Vagina (tissue), 2 donors: ENCODE data around the gene DNAJA3. TPM values are rescaled to one million over a fixed set of nuclear protein-coding genes. Genes with fewer than 3 reads are reported as not detected.

ENCODE experiments used
- DNase-seq, 2 donors: peaks; one replicate each; pipeline ENCODE4 v3.0.0-alpha.2; 2017; ENCODE audit errors: extremely low spot score in 2 of 2
- H3K27ac ChIP-seq: fragments of 200-600 bp; sonication (generic); one replicate; pipeline ENCODE4 v1.5.1; 2019
- H3K27me3 ChIP-seq: fragments of 200-600 bp; sonication (generic); one replicate; pipeline ENCODE4 v1.5.1; 2019
- H3K36me3 ChIP-seq, 2 donors: fragments of 200-600 bp; sonication (generic); one replicate each; pipeline ENCODE4 v1.5.1; 2017 to 2019
- H3K4me1 ChIP-seq: fragments of 200-600 bp; sonication (generic); one replicate; pipeline ENCODE4 v1.5.1; 2019
- H3K4me3 ChIP-seq, 2 donors: fragments of 200-600 bp; sonication (generic); 1 replicate in 1 of 2; 2 replicates in 1 of 2; pipeline ENCODE4 v1.5.1; 2016 to 2019
- H3K9me3 ChIP-seq: fragments of 200-600 bp; sonication (generic); one replicate; pipeline ENCODE4 v1.5.1; 2019
- POLR2A ChIP-seq, 2 donors: fragments of 450-650 bp; IDR thresholded peaks; one replicate each; pipeline ENCODE4 v1.6.1; 2017; ENCODE audit warnings: antibody characterized with exemption in 2 of 2, mild to moderate bottlenecking in 2 of 2, moderate library complexity in 2 of 2
- POLR2AphosphoS5 ChIP-seq, 2 donors: sonication (generic); formaldehyde crosslinking; IDR thresholded peaks; one replicate each; pipeline ENCODE4 v1.9.0; 2017; ENCODE audit warnings: antibody characterized with exemption in 2 of 2, mild to moderate bottlenecking in 2 of 2, low read depth in 1 of 2; ENCODE audit not compliant: insufficient read depth in 1 of 2
- intact Hi-C: fragments of 100-400 bp; cut with DNase I; formaldehyde crosslinking; loops from one replicate; pipeline ENCODE4 v1.15.1; 2023
- small RNA-seq: library from RNA; depleted of rRNA; stranded (forward); fragments of <200 nt; gene quantifications from one replicate; pipeline ENCODE3, GENCODE V24; 2016
- total RNA-seq: library from RNA; depleted of rRNA; stranded (reverse); fragments of >200 nt; gene quantifications from one replicate; pipeline ENCODE4 v1.2.3, GENCODE V29; 2016
- TF ChIP-seq, protein P1 (sequence below), 3 experiments: fragments of 450-650 bp in 2 of 3; fragments of 200-600 bp in 1 of 3; sonication (generic) in 1 of 3; IDR thresholded peaks; one replicate each; pipeline ENCODE4 v1.5.1; 2017 to 2019; ENCODE audit warnings: antibody characterized with exemption in 3 of 3, mild to moderate bottlenecking in 2 of 3, moderate library complexity in 2 of 3

The DNAJA3 gene
- total RNA-seq, 1 donor from 2014 or later, result 33.6 TPM

DNA sequence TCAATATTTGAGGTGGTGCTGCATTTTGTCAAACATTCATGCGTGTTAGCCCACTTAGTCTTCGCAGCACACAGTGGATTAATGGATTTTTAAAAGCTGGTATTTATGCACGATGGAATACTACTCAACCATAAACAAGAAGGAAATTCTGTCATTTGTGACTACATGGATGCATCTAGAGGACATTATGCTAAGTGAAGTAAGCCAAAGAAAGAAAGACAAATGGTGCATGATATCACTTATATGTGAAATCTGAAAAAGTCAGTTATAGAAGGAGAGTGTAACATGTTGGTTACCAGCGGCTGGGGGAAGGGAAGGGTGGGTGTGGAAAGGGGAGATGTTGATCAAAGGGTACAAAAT, 73.5 kb downstream of the DNAJA3 start:
- no peak overlapping the region for H3K27ac ChIP-seq
- DNase-seq, result no peak
- no peaks in the 10 kb centered on the region for H3K9me3 ChIP-seq
- H3K4me1 ChIP-seq, result peaks cover 74% of the 10 kb centered on the region
- no peaks in the 10 kb centered on the region for H3K27me3 ChIP-seq
- TF ChIP-seq, protein P1, sequence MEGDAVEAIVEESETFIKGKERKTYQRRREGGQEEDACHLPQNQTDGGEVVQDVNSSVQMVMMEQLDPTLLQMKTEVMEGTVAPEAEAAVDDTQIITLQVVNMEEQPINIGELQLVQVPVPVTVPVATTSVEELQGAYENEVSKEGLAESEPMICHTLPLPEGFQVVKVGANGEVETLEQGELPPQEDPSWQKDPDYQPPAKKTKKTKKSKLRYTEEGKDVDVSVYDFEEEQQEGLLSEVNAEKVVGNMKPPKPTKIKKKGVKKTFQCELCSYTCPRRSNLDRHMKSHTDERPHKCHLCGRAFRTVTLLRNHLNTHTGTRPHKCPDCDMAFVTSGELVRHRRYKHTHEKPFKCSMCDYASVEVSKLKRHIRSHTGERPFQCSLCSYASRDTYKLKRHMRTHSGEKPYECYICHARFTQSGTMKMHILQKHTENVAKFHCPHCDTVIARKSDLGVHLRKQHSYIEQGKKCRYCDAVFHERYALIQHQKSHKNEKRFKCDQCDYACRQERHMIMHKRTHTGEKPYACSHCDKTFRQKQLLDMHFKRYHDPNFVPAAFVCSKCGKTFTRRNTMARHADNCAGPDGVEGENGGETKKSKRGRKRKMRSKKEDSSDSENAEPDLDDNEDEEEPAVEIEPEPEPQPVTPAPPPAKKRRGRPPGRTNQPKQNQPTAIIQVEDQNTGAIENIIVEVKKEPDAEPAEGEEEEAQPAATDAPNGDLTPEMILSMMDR (IDR thresholded peaks at IDR 0.05), result no peak
- TF ChIP-seq POLR2AphosphoS5 (IDR thresholded peaks at IDR 0.05; ENCODE audit: insufficient read depth in 1 of 2, low read depth in 1 of 2) (no peak), POLR2A (IDR thresholded peaks at IDR 0.05) (no peak)
- no peak overlapping the region for H3K4me3 ChIP-seq
- no peaks in the 10 kb centered on the region for H3K36me3 ChIP-seq
- intact Hi-C loops, result no loop called here

GRCh38 chr16:4500272-4500671, 74.6 kb downstream of the DNAJA3 start:
- Histone ChIP-seq H3K9me3 (no peaks in the 10 kb centered on the region), H3K27me3 (no peaks in the 10 kb centered on the region), H3K27ac (peak overlapping the region; percentile 76), H3K4me1 (peaks cover 65% of the 10 kb centered on the region), H3K4me3 (peak overlapping the region; percentile 29), H3K36me3 (no peaks in the 10 kb centered on the region)
- DNase-seq, result no peak
- intact Hi-C loops, result loop anchor here (10.0 kb wide), 1 partner anchor 55 kb away; the partner anchor contains the start of gene C16orf96
- peak in 1 of 2 donors; percentile 29 for TF ChIP-seq POLR2AphosphoS5 (IDR thresholded peaks at IDR 0.05; ENCODE audit: insufficient read depth in 1 of 2, low read depth in 1 of 2)
- TF ChIP-seq, protein P1 (IDR thresholded peaks at IDR 0.05), result no peak

GRCh38 chr16:4501071-4501478, 75.4 kb downstream of the DNAJA3 start:
- TF ChIP-seq POLR2A (IDR thresholded peaks at IDR 0.05), result no peak
- TF ChIP-seq POLR2AphosphoS5 (IDR thresholded peaks at IDR 0.05; ENCODE audit: insufficient read depth in 1 of 2, low read depth in 1 of 2), result peak in 1 of 2 donors; percentile 62
- intact Hi-C loops, result loop anchor here (10.0 kb wide), 1 partner anchor 54 kb away; the partner anchor contains the start of gene C16orf96
- H3K4me3 ChIP-seq, result peak overlapping the region; percentile 29
- peaks cover 63% of the 10 kb centered on the region for H3K4me1 ChIP-seq
- DNase-seq, result no peak
- peak overlapping the region; percentile 76 for H3K27ac ChIP-seq
- no peaks in the 10 kb centered on the region for H3K36me3 ChIP-seq
- no peaks in the 10 kb centered on the region for H3K27me3 ChIP-seq
- no peaks in the 10 kb centered on the region for H3K9me3 ChIP-seq

GRCh38 chr16:4505356-4506147, 79.9 kb downstream of the DNAJA3 start:
- Histone ChIP-seq H3K27ac (peak overlapping the region; percentile 24), H3K4me3 (no peak overlapping the region), H3K9me3 (no peaks in the 10 kb centered on the region), H3K36me3 (peaks cover 0 to 27% of the 10 kb centered on the region in 2 donors), H3K4me1 (peaks cover 37% of the 10 kb centered on the region), H3K27me3 (no peaks in the 10 kb centered on the region)
- no peak for DNase-seq
- intact Hi-C loops, result loop anchor here (10.0 kb wide), 1 partner anchor 49 kb away; the partner anchor contains the start of gene C16orf96
- TF ChIP-seq, protein P1 (IDR thresholded peaks at IDR 0.05), result no peak
- no peak for TF ChIP-seq POLR2A (IDR thresholded peaks at IDR 0.05)
- peak in 1 of 2 donors; percentile 42 for TF ChIP-seq POLR2AphosphoS5 (IDR thresholded peaks at IDR 0.05; ENCODE audit: insufficient read depth in 1 of 2, low read depth in 1 of 2)

Small RNAs within 50 kb of the gene (small RNA-seq; reads per million reads assigned to genes)
- gene AC012676.2, result not detected

Other genes starting within 250 kb of the DNAJA3 start
- 1.5 TPM for gene SRL, start 183.8 kb upstream of the DNAJA3 start, total RNA-seq
- 6.9 TPM for gene TFAP4, start 152.8 kb upstream of the DNAJA3 start, total RNA-seq
- gene GLIS2, start 109.8 kb upstream of the DNAJA3 start, total RNA-seq, result 6.9 TPM
- gene PAM16, start 74.5 kb upstream of the DNAJA3 start, total RNA-seq, result 76.1 TPM
- 37.6 TPM for gene VASN, start 54.0 kb upstream of the DNAJA3 start, total RNA-seq
- 30.9 TPM for gene CORO7, start 9.3 kb upstream of the DNAJA3 start, total RNA-seq
- gene NMRAL1, start 48.8 kb downstream of the DNAJA3 start, total RNA-seq, result 35.6 TPM
- gene HMOX2, start 50.5 kb downstream of the DNAJA3 start, total RNA-seq, result 52.8 TPM
- 13.3 TPM for gene CDIP1, start 112.9 kb downstream of the DNAJA3 start, total RNA-seq
- gene C16orf96, start 130.5 kb downstream of the DNAJA3 start, total RNA-seq, result not detected
- 16.9 TPM for gene UBALD1, start 189.0 kb downstream of the DNAJA3 start, total RNA-seq
- 40.8 TPM for gene MGRN1, start 199.0 kb downstream of the DNAJA3 start, total RNA-seq